ENCODE measurements around the gene RAPGEF1.

Gene RAPGEF1

GRCh38 chr9:131635892-131636291, 104.0 kb downstream of the RAPGEF1 start:
- Mint-ChIP-seq H3K9me3 (no peaks in the 10 kb centered on the region), H3K27ac (peak overlapping the region; percentile 80), H3K4me3 (peak overlapping the region; percentile 28), H3K36me3 (peaks cover 100% of the 10 kb centered on the region), H3K4me1 (peaks cover 64% of the 10 kb centered on the region)
- ATAC-seq, result peak; percentile 3
- DNase-seq (ENCODE audit: low spot score in 2 of 2), result no peak

- Mint-ChIP-seq H3K36me3 (peaks cover 100% of the 10 kb centered on the region), H3K27ac (peak overlapping the region; percentile 80), H3K4me1 (peaks cover 65% of the 10 kb centered on the region), H3K4me3 (peak overlapping the region; percentile 28), H3K9me3 (no peaks in the 10 kb centered on the region)
- peak; percentile 99 for ATAC-seq
- peak in 1 of 2 donors; percentile 70 for DNase-seq (ENCODE audit: low spot score in 2 of 2)
These were observed 104.6 kb downstream of the RAPGEF1 start for GRCh38 chr9:131635285-131635684.

GRCh38 chr9:131633491-131634031, 106.3 kb downstream of the RAPGEF1 start:
- H3K36me3 Mint-ChIP-seq, result peaks cover 100% of the 10 kb centered on the region
- H3K4me3 Mint-ChIP-seq, result no peak overlapping the region
- H3K9me3 Mint-ChIP-seq, result no peaks in the 10 kb centered on the region
- peaks cover 74% of the 10 kb centered on the region for H3K4me1 Mint-ChIP-seq
- ATAC-seq, result no peak
- DNase-seq (ENCODE audit: low spot score in 2 of 2), result no peak
- no peak overlapping the region for H3K27ac Mint-ChIP-seq

- ATAC-seq (no peak), DNase-seq (ENCODE audit: low spot score in 2 of 2) (no peak)
- peaks cover 96% of the 10 kb centered on the region for H3K36me3 Mint-ChIP-seq
- H3K27ac Mint-ChIP-seq, result peak overlapping the region; percentile 83
- peak overlapping the region; percentile 48 for H3K4me3 Mint-ChIP-seq
- no peaks in the 10 kb centered on the region for H3K9me3 Mint-ChIP-seq
- H3K4me1 Mint-ChIP-seq, result peaks cover 76% of the 10 kb centered on the region
These were observed 108.6 kb downstream of the RAPGEF1 start for GRCh38 chr9:131631306-131631705.

GRCh38 chr9:131630205-131630831, 109.6 kb downstream of the RAPGEF1 start:
- Mint-ChIP-seq H3K4me3 (peak overlapping the region; percentile 48), H3K4me1 (peaks cover 76% of the 10 kb centered on the region), H3K27ac (peak overlapping the region; percentile 97), H3K36me3 (peaks cover 96% of the 10 kb centered on the region), H3K9me3 (no peaks in the 10 kb centered on the region)
- DNase-seq (ENCODE audit: low spot score in 2 of 2), result no peak
- no peak for ATAC-seq

- peak; percentile 6 for ATAC-seq
- H3K36me3 Mint-ChIP-seq, result peaks cover 96% of the 10 kb centered on the region
- no peaks in the 10 kb centered on the region for H3K9me3 Mint-ChIP-seq
- peak overlapping the region; percentile 48 for H3K4me3 Mint-ChIP-seq
- no peak for DNase-seq (ENCODE audit: low spot score in 2 of 2)
- peaks cover 76% of the 10 kb centered on the region for H3K4me1 Mint-ChIP-seq
- H3K27ac Mint-ChIP-seq, result peak overlapping the region; percentile 97
These were observed 110.1 kb downstream of the RAPGEF1 start for GRCh38 chr9:131629825-131630204.

GRCh38 chr9:131629226-131629500, 110.7 kb downstream of the RAPGEF1 start:
- H3K9me3 Mint-ChIP-seq, result no peaks in the 10 kb centered on the region
- peak overlapping the region; percentile 97 for H3K27ac Mint-ChIP-seq
- ATAC-seq (no peak), DNase-seq (ENCODE audit: low spot score in 2 of 2) (no peak)
- H3K4me3 Mint-ChIP-seq, result peak overlapping the region; percentile 72
- peaks cover 96% of the 10 kb centered on the region for H3K36me3 Mint-ChIP-seq
- H3K4me1 Mint-ChIP-seq, result peaks cover 79% of the 10 kb centered on the region

GRCh38 chr9:131628459-131629225, 111.2 kb downstream of the RAPGEF1 start:
- peaks cover 96% of the 10 kb centered on the region for H3K36me3 Mint-ChIP-seq
- H3K9me3 Mint-ChIP-seq, result no peaks in the 10 kb centered on the region
- H3K27ac Mint-ChIP-seq, result peak overlapping the region; percentile 97
- DNase-seq (ENCODE audit: low spot score in 2 of 2) (no peak), ATAC-seq (peak; percentile 30)
- H3K4me1 Mint-ChIP-seq, result peaks cover 79% of the 10 kb centered on the region
- peak overlapping the region; percentile 72 for H3K4me3 Mint-ChIP-seq

GRCh38 chr9:131627648-131628458, 112.0 kb downstream of the RAPGEF1 start:
- Mint-ChIP-seq H3K4me1 (peaks cover 78% of the 10 kb centered on the region), H3K36me3 (peaks cover 96% of the 10 kb centered on the region), H3K9me3 (no peaks in the 10 kb centered on the region), H3K27ac (peak overlapping the region; percentile 97), H3K4me3 (peak overlapping the region; percentile 72)
- ATAC-seq (peak; percentile 91), DNase-seq (ENCODE audit: low spot score in 2 of 2) (peak; percentile 57 to 89)

GRCh38 chr9:131627326-131627647, 112.6 kb downstream of the RAPGEF1 start:
- Mint-ChIP-seq H3K27ac (peak overlapping the region; percentile 97), H3K4me1 (peaks cover 77% of the 10 kb centered on the region)

GRCh38 chr9:131625790-131626670, 113.8 kb downstream of the RAPGEF1 start:
- Mint-ChIP-seq H3K9me3 (no peaks in the 10 kb centered on the region), H3K36me3 (peaks cover 96% of the 10 kb centered on the region), H3K4me3 (peak overlapping the region; percentile 72), H3K27ac (peak overlapping the region; percentile 97), H3K4me1 (peaks cover 80% of the 10 kb centered on the region)
- ATAC-seq, result peak; percentile 29
- no peak for DNase-seq (ENCODE audit: low spot score in 2 of 2)

More at GRCh38 chr9:131627326-131627647, 112.6 kb downstream of the RAPGEF1 start:
- peak overlapping the region; percentile 72 for H3K4me3 Mint-ChIP-seq
- no peaks in the 10 kb centered on the region for H3K9me3 Mint-ChIP-seq
- DNase-seq (ENCODE audit: low spot score in 2 of 2), result no peak
- peaks cover 96% of the 10 kb centered on the region for H3K36me3 Mint-ChIP-seq
- ATAC-seq, result no peak

GRCh38 chr9:131625508-131625787, 114.4 kb downstream of the RAPGEF1 start:
- Mint-ChIP-seq H3K9me3 (no peaks in the 10 kb centered on the region), H3K4me1 (peaks cover 75% of the 10 kb centered on the region), H3K36me3 (peaks cover 96% of the 10 kb centered on the region), H3K4me3 (peak overlapping the region; percentile 72), H3K27ac (peak overlapping the region; percentile 97)
- DNase-seq (ENCODE audit: low spot score in 2 of 2) (no peak), ATAC-seq (no peak)

- Mint-ChIP-seq H3K36me3 (peaks cover 96% of the 10 kb centered on the region), H3K4me3 (no peak overlapping the region), H3K27ac (peak overlapping the region; percentile 97), H3K9me3 (no peaks in the 10 kb centered on the region), H3K4me1 (peaks cover 69% of the 10 kb centered on the region)
- ATAC-seq (no peak), DNase-seq (ENCODE audit: low spot score in 2 of 2) (no peak)
These were observed 115.0 kb downstream of the RAPGEF1 start for GRCh38 chr9:131624636-131625507.

Measured in stimulated activated effector memory CD8-positive, alpha-beta T cell treated with anti-CD3 and anti-CD28 coated beads, Interleukin-12 subunit alpha, Interleukin-12 subunit beta, amount 100 ng/mL, for 72 hours (primary cell).